Nephron (organoid): ENCODE measurements around the gene MAML2.

Experiments used
- H3K27ac Mint-ChIP-seq, 3 experiments: 2 replicates each; pipeline ENCODE4 v1.8.0; 2020; ENCODE audit warnings: mixed read lengths in 3 of 3, mild to moderate bottlenecking in 2 of 3, moderate library complexity in 1 of 3
- H3K27me3 Mint-ChIP-seq: 2 replicates; pipeline ENCODE4 v1.8.0; 2021; ENCODE audit warnings: low read depth, mild to moderate bottlenecking, moderate library complexity, mixed read lengths
- H3K36me3 Mint-ChIP-seq: 2 replicates; pipeline ENCODE4 v1.8.0; 2020; ENCODE audit warnings: low read depth, mixed read lengths
- H3K4me1 Mint-ChIP-seq: 2 replicates; pipeline ENCODE4 v1.8.0; 2020; ENCODE audit warnings: mixed read lengths
- H3K4me3 Mint-ChIP-seq, 3 experiments: 2 replicates each; pipeline ENCODE4 v1.8.0; 2020; ENCODE audit warnings: mild to moderate bottlenecking in 3 of 3, mixed read lengths in 3 of 3, moderate library complexity in 2 of 3
- H3K9me3 Mint-ChIP-seq: 2 replicates; pipeline ENCODE4 v1.8.0; 2020; ENCODE audit warnings: mixed read lengths
- TF ChIP-seq, protein P1 (sequence below), 3 experiments: fragments of 200-600 bp; sonication (generic); IDR thresholded peaks; one replicate each; pipeline ENCODE4 v1.5.0; 2021; ENCODE audit warnings: antibody characterized with exemption in 3 of 3; ENCODE audit not compliant: unreplicated experiment in 3 of 3

Gene MAML2

DNA sequence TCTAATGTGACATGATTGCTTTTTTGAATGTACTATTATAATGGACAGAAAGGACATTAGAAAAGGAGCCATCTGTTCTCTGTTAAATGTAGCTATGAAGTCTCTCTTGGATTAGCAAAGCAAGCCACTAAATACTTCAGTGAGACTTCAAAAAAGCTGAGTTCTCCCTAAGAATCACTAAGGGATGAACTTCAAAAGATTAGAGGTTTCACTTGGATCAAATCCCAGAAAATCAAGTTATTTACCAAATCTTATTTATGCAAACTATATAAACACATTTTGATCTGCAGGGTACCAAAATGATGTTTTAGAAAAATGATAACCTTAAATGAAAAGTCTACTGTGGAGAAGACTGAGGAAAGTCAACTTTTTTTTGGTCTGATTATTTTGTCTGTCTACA, 337.0 kb downstream of the MAML2 start:
- TF ChIP-seq, protein P1, sequence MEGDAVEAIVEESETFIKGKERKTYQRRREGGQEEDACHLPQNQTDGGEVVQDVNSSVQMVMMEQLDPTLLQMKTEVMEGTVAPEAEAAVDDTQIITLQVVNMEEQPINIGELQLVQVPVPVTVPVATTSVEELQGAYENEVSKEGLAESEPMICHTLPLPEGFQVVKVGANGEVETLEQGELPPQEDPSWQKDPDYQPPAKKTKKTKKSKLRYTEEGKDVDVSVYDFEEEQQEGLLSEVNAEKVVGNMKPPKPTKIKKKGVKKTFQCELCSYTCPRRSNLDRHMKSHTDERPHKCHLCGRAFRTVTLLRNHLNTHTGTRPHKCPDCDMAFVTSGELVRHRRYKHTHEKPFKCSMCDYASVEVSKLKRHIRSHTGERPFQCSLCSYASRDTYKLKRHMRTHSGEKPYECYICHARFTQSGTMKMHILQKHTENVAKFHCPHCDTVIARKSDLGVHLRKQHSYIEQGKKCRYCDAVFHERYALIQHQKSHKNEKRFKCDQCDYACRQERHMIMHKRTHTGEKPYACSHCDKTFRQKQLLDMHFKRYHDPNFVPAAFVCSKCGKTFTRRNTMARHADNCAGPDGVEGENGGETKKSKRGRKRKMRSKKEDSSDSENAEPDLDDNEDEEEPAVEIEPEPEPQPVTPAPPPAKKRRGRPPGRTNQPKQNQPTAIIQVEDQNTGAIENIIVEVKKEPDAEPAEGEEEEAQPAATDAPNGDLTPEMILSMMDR (IDR thresholded peaks at IDR 0.05; ENCODE audit: unreplicated experiment in 3 of 3): no peak
- Mint-ChIP-seq H3K36me3 (peaks cover 17% of the 10 kb centered on the region), H3K4me3 (no peak overlapping the region), H3K9me3 (no peaks in the 10 kb centered on the region), H3K4me1 (peaks cover 10% of the 10 kb centered on the region), H3K27ac (no peak overlapping the region), H3K27me3 (no peaks in the 10 kb centered on the region)

DNA sequence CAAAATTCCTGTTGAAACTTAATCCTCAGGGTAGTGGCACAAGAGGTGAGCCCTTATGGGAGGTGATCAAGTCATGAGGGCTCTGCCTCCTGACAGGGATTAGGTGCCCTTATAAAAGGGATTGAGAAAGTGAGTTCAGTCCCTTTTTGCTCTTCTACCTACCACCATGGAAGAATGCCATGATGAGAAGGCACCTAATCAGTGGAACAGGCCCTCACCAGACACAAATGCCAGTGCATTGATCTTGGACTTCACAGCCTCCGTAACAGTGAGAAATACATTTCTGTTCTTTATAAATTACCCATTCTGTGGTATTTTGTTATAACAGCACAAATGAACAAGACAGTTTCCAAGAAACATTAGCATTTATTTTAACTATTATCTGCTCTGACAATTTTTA, 338.1 kb downstream of the MAML2 start:
- Mint-ChIP-seq H3K9me3 (no peaks in the 10 kb centered on the region), H3K4me3 (no peak overlapping the region), H3K27ac (no peak overlapping the region), H3K4me1 (peaks cover 19% of the 10 kb centered on the region), H3K27me3 (no peaks in the 10 kb centered on the region), H3K36me3 (peaks cover 17% of the 10 kb centered on the region)
- TF ChIP-seq, protein P1 (IDR thresholded peaks at IDR 0.05; ENCODE audit: unreplicated experiment in 3 of 3): no peak

DNA sequence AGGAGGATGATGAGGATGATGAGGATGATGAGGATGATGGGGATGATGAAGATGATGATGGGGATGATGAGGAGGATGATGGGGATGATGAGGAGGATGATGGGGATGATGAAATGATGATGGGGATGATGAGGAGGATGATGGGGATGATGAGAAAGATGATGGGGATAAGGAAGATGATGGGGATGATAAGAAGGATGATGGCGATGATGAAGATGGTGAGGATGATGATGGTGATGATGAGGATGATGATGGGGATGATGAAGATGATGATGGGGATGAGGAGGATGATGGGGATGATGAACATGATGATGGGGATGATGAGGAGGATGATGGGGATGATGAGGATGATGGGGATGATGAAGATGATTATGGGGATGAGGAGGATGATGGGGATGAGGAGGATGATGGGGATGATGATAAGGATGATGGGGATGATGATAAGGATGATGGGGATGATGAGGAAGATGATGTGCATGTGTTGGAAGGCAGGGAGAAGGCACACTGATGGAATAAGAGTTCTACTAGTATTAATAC, 340.2 kb downstream of the MAML2 start:
- Mint-ChIP-seq H3K27ac (no peak overlapping the region), H3K4me3 (no peak overlapping the region), H3K27me3 (no peaks in the 10 kb centered on the region), H3K4me1 (peaks cover 13% of the 10 kb centered on the region), H3K9me3 (no peaks in the 10 kb centered on the region), H3K36me3 (peaks cover 17% of the 10 kb centered on the region)
- TF ChIP-seq, protein P1 (IDR thresholded peaks at IDR 0.05; ENCODE audit: unreplicated experiment in 3 of 3): no peak

DNA sequence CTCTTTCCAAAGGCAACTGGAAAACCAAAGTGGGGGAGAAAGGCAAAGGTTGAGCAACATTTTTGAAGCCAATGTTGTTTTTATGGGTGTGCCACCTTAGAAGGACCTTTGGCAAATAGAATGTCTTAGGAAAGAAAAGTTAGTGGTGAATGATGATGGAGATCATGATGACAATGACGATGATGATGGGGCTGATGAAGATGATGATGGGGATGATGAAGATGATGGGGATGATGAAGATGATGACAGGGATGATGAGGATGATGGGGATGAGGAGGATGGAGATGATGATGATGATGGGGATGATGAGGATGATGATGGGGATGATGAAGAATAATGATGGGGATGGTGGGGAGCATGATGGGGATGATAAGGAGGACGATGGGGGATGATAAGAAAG, 340.7 kb downstream of the MAML2 start:
- Mint-ChIP-seq H3K4me1 (peaks cover 14% of the 10 kb centered on the region), H3K9me3 (no peaks in the 10 kb centered on the region), H3K27me3 (no peaks in the 10 kb centered on the region), H3K36me3 (peaks cover 17% of the 10 kb centered on the region), H3K27ac (no peak overlapping the region), H3K4me3 (no peak overlapping the region)
- TF ChIP-seq, protein P1 (IDR thresholded peaks at IDR 0.05; ENCODE audit: unreplicated experiment in 3 of 3): no peak

DNA sequence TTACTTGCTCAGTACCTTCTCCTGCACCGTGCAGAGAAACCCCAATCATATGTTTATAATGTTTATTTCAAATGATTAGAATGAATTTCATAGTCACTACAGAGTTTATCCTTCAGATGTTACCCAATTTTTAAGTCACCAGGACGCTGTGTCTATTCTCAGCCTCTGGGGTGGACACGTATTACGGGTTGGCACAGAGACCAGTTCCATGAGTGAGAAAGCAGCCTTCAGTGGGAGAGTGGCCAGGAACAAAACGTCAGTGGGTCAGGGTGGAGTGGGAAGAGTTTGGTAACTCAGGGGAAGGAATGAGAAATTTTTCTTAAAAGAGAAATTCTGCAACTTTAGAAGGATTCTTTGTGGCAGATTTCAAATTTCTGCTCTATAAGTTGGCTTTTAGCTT, 342.0 kb downstream of the MAML2 start:
- peaks cover 25% of the 10 kb centered on the region for H3K4me1 Mint-ChIP-seq
- H3K27me3 Mint-ChIP-seq: no peaks in the 10 kb centered on the region
- H3K4me3 Mint-ChIP-seq: no peak overlapping the region
- H3K27ac Mint-ChIP-seq: no peak overlapping the region
- peaks cover 17% of the 10 kb centered on the region for H3K36me3 Mint-ChIP-seq
- no peaks in the 10 kb centered on the region for H3K9me3 Mint-ChIP-seq
- TF ChIP-seq, protein P1 (IDR thresholded peaks at IDR 0.05; ENCODE audit: unreplicated experiment in 3 of 3): no peak

DNA sequence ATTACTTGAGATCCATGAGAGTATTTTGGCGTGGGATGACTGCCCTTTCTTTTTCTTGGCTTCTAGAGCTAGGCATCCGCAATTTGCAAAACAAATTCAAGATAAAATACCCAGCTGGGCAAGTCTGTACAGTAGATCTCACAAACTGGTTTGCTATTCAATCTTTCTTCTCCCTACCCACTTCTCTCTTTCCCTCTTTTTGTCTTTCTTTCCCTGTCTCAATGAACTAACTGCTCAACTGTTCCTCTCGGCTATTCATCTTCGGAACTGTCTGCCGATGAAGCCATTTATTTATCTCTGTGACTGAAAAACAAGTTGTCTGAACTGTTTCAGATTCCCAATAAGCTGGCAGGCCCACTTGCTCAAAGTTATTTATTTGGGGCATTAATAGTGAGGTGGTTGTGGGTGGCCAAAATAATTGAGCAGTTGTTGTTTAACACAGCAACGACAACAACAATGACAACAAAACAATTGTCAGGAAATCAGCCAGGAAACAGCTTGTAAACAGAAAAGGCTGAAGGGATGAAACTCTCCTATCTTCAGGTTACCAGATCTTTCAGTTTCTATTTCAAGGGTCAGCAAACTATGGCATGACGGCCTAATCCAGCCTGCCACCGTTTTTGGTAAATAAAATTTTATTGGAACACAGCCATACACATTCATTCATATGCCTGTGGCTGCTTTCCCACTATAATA, 343.1 kb downstream of the MAML2 start:
- Mint-ChIP-seq H3K27me3 (no peaks in the 10 kb centered on the region), H3K27ac (peak overlapping the region in 2 of 3 experiments; percentile 16 to 29), H3K4me1 (peaks cover 25% of the 10 kb centered on the region), H3K36me3 (peaks cover 14% of the 10 kb centered on the region), H3K4me3 (no peak overlapping the region), H3K9me3 (no peaks in the 10 kb centered on the region)
- TF ChIP-seq, protein P1 (IDR thresholded peaks at IDR 0.05; ENCODE audit: unreplicated experiment in 3 of 3): no peak
